Gastroesophageal sphincter (tissue), 4 donors: ENCODE results near the gene STX8. TPM values are rescaled to one million over a fixed set of nuclear protein-coding genes. Genes with fewer than 3 reads are reported as not detected.

ENCODE experiments used
- ATAC-seq: fragments of 150-250 bp; one replicate; pipeline ENCODE4 v1.9.1; 2016; ENCODE audit warnings: mild to moderate bottlenecking, moderate library complexity
- H3K27ac ChIP-seq, 4 donors: fragments of 200-600 bp; sonication (generic) in 3 of 4; 1 replicate in 3 of 4; 2 replicates in 1 of 4; pipeline ENCODE4 v1.5.1; 2016 to 2019
- H3K27me3 ChIP-seq: fragments of 200-600 bp; sonication (generic); one replicate; pipeline ENCODE4 v1.5.1; 2019
- H3K36me3 ChIP-seq, 2 donors: fragments of 200-600 bp; sonication (generic); one replicate each; pipeline ENCODE4 v1.5.1; 2019; ENCODE audit warnings: control low read depth in 1 of 2
- H3K4me1 ChIP-seq, 3 donors: fragments of 200-600 bp; sonication (generic); 1 replicate in 2 of 3; 2 replicates in 1 of 3; pipeline ENCODE4 v1.5.1; 2016 to 2019; ENCODE audit warnings: control low read depth in 2 of 3
- H3K4me3 ChIP-seq, 2 donors: fragments of 200-600 bp; sonication (generic); one replicate each; pipeline ENCODE4 v1.5.1; 2019; ENCODE audit warnings: mild to moderate bottlenecking in 1 of 2, moderate library complexity in 1 of 2
- H3K9me3 ChIP-seq, 3 donors: fragments of 200-600 bp; sonication (generic); one replicate each; pipeline ENCODE4 v1.5.1; 2017 to 2019; ENCODE audit warnings: control low read depth in 2 of 3
- EP300 ChIP-seq: sonication (generic); formaldehyde crosslinking; IDR thresholded peaks from one replicate; pipeline ENCODE4 v1.6.1; 2017; ENCODE audit warnings: antibody characterized with exemption, mild to moderate bottlenecking
- POLR2A ChIP-seq, 2 donors: fragments of 450-650 bp; IDR thresholded peaks; one replicate each; pipeline ENCODE4 v1.6.1; 2017; ENCODE audit warnings: antibody characterized with exemption in 2 of 2, mild to moderate bottlenecking in 2 of 2, moderate library complexity in 1 of 2
- POLR2AphosphoS5 ChIP-seq: sonication (generic); formaldehyde crosslinking; IDR thresholded peaks from one replicate; pipeline ENCODE4 v1.6.1; 2017; ENCODE audit warnings: antibody characterized with exemption
- WGBS, 2 donors: methylation state at CpG; one replicate each; pipeline ENCODE4 v1.1.5; 2018; ENCODE audit warnings: low coverage in 1 of 2; 5-methylcytosine and 5-hydroxymethylcytosine counted together
- total RNA-seq, 4 donors: library from RNA; depleted of rRNA; stranded (reverse); fragments of >200 nt; gene quantifications; one replicate each; pipeline ENCODE4 v1.1.0, GENCODE V29; 2016
- TF ChIP-seq, protein P1 (sequence below), 4 experiments: fragments of 200-600 bp in 2 of 4; fragments of 450-650 bp in 2 of 4; sonication (generic) in 1 of 4; IDR thresholded peaks; one replicate each; pipeline ENCODE4 v1.5.1; 2017 to 2019; ENCODE audit warnings: antibody characterized with exemption in 4 of 4, mild to moderate bottlenecking in 2 of 4, moderate library complexity in 2 of 4

The STX8 gene
- total RNA-seq, 4 donors from 2014 or later, result 67.9 to 106 (median 87.1) TPM

DNA sequence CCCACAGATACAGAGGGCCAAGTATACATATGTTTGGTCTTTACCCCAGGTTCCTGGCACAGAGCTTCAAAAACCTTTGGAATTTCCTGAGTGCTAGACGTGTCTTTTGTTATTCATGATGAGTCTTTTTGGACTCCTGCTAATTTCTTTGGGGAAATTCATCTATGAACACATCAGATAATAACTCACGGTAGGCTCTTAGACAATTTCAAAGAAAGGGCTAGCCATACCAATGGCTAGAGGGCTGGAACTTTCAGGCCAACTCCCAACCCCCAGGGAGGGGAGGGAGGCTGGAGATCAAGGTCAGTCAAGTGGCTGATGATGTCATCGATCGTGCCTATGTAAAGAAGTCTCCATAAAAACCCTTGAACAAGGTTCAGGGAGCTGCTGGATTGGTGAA, 101.9 kb downstream of the STX8 start:
- H3K9me3 ChIP-seq, result no peaks in the 10 kb centered on the region
- H3K4me1 ChIP-seq, result peaks cover 0 to 27% (median 0%) of the 10 kb centered on the region in 3 donors
- WGBS, 2 donors, result 72 to 83% methylated on average over 2 to 4 of the region's 4 CpGs
- no peak for TF ChIP-seq POLR2A (IDR thresholded peaks at IDR 0.05)
- TF ChIP-seq POLR2AphosphoS5, result no peak
- TF ChIP-seq, protein P1, sequence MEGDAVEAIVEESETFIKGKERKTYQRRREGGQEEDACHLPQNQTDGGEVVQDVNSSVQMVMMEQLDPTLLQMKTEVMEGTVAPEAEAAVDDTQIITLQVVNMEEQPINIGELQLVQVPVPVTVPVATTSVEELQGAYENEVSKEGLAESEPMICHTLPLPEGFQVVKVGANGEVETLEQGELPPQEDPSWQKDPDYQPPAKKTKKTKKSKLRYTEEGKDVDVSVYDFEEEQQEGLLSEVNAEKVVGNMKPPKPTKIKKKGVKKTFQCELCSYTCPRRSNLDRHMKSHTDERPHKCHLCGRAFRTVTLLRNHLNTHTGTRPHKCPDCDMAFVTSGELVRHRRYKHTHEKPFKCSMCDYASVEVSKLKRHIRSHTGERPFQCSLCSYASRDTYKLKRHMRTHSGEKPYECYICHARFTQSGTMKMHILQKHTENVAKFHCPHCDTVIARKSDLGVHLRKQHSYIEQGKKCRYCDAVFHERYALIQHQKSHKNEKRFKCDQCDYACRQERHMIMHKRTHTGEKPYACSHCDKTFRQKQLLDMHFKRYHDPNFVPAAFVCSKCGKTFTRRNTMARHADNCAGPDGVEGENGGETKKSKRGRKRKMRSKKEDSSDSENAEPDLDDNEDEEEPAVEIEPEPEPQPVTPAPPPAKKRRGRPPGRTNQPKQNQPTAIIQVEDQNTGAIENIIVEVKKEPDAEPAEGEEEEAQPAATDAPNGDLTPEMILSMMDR (IDR thresholded peaks at IDR 0.05), result no peak
- TF ChIP-seq EP300, result no peak
- H3K36me3 ChIP-seq, result no peaks in the 10 kb centered on the region
- no peaks in the 10 kb centered on the region for H3K27me3 ChIP-seq
- H3K4me3 ChIP-seq, result no peak overlapping the region
- H3K27ac ChIP-seq, result no peak overlapping the region
- ATAC-seq, result no peak

DNA sequence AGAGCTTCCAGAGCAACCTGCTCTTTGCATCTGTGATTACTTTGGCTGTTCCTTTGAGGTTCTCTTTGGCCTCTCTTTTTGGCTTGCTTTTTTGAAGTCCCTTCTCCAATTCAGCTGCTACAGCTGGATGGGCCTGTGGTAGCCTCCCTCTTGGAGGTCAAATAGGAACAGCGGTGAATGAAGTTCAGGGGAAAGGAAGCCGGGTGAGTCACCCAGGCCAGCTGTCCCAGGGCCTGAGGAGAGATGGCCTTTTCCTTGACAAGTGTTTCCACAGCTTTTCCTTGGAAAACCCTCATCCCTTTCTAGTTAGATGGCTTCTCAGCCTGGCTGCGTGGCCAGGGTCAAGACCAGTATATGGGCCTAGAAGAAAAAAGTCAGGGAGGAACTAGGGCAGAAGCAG, 103.1 kb downstream of the STX8 start:
- Histone ChIP-seq H3K36me3 (no peaks in the 10 kb centered on the region), H3K27ac (no peak overlapping the region), H3K4me1 (peaks cover 0 to 39% (median 0%) of the 10 kb centered on the region in 3 donors), H3K27me3 (no peaks in the 10 kb centered on the region), H3K9me3 (no peaks in the 10 kb centered on the region), H3K4me3 (no peak overlapping the region)
- ATAC-seq, result peak; percentile 71
- 82 to 88% methylated on average over 1 to 3 of the region's 3 CpGs for WGBS, 2 donors
- TF ChIP-seq, protein P1 (IDR thresholded peaks at IDR 0.05), result no peak
- TF ChIP-seq POLR2A (IDR thresholded peaks at IDR 0.05), result no peak
- TF ChIP-seq POLR2AphosphoS5, result peak; percentile 38
- no peak for TF ChIP-seq EP300

DNA sequence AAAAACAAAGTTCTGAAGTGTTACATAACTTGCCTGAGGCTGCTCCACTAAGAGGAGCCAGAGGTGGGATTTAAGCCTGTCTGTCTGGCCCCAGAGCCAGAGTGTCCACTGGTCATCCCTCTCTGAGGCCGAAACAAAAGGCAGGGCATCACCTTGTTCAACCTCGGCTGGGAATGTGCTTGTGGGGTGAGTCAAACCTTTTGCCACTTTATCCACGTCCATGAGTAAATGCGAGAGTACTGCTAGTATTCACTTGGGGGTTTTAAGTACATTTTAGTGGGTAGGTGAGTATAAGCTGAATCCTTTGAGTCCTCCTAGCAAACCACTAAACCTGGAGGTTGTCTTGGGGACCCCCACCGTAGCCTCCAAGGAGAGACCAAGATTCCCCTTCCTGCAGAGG, 103.5 kb downstream of the STX8 start:
- TF ChIP-seq, protein P1 (IDR thresholded peaks at IDR 0.05), result no peak
- TF ChIP-seq POLR2A (IDR thresholded peaks at IDR 0.05), result no peak
- TF ChIP-seq EP300, result no peak
- no peak for TF ChIP-seq POLR2AphosphoS5
- Histone ChIP-seq H3K27ac (no peak overlapping the region), H3K4me3 (no peak overlapping the region), H3K36me3 (no peaks in the 10 kb centered on the region), H3K4me1 (peaks cover 0 to 43% (median 0%) of the 10 kb centered on the region in 3 donors), H3K27me3 (no peaks in the 10 kb centered on the region), H3K9me3 (no peaks in the 10 kb centered on the region)
- 80% methylated on average over 1 of the region's 5 CpGs; no CpG with 5 or more reads in 1 of the 2 donors for WGBS, 2 donors
- no peak for ATAC-seq

DNA sequence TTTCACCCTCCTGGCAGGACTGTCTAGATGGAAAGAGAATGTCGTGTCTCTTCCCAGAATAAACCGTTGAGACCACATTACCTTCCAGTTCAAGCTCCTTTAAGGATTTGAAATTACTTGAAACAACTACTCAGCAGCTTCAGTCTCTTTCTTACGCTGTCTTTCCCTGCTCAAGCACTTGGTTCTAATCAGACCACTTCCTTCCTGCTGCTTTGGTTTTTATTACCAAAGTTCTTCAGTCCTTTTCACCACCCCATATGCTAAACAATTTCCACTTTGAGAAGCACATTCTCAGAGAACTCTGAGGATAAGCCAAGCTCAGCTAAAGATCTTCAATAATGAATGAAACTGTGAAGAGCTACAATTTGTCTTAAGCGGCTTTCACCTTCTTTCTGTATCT, 105.4 kb downstream of the STX8 start:
- Histone ChIP-seq H3K36me3 (no peaks in the 10 kb centered on the region), H3K9me3 (no peaks in the 10 kb centered on the region), H3K27me3 (no peaks in the 10 kb centered on the region), H3K27ac (peak overlapping the region in 2 of 4 donors; percentile 32 to 37), H3K4me3 (no peak overlapping the region), H3K4me1 (peaks cover 0 to 63% (median 0%) of the 10 kb centered on the region in 3 donors)
- TF ChIP-seq POLR2A (IDR thresholded peaks at IDR 0.05), result no peak
- no peak for TF ChIP-seq POLR2AphosphoS5
- TF ChIP-seq, protein P1 (IDR thresholded peaks at IDR 0.05), result no peak
- no peak for TF ChIP-seq EP300
- WGBS, 2 donors, result 48 to 78% methylated on average over 4 of the region's 4 CpGs
- no peak for ATAC-seq

DNA sequence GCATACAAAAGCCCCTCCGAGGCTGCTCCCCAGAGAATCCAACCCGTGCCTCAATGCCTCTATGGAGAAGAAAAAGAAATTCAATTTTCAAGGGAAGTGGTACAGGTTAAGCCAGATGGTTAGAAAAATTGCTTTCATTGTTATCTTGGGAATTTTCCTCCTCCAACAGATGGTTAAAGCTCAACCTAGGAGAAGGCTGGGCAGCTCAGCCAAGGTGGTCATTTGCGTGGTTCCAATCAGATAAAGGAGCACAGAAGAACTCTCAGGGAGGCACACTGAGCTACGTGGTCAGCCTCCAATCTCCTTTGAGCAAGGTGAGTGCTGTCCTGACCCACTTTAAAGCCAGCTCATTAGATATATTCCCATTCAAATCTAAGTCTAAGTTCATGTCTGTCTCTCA, 106.7 kb downstream of the STX8 start:
- H3K4me3 ChIP-seq, result no peak overlapping the region
- WGBS, 2 donors, result 94 to 98% methylated on average over 2 to 4 of the region's 4 CpGs
- H3K27me3 ChIP-seq, result no peaks in the 10 kb centered on the region
- peaks cover 0 to 75% (median 2%) of the 10 kb centered on the region in 3 donors for H3K4me1 ChIP-seq
- H3K36me3 ChIP-seq, result no peaks in the 10 kb centered on the region
- H3K27ac ChIP-seq, result peak overlapping the region in 3 of 4 donors; percentile 29 to 49 (median 37)
- ATAC-seq, result no peak
- TF ChIP-seq, protein P1 (IDR thresholded peaks at IDR 0.05), result no peak
- TF ChIP-seq POLR2A (IDR thresholded peaks at IDR 0.05) (no peak), EP300 (no peak), POLR2AphosphoS5 (no peak)
- no peaks in the 10 kb centered on the region for H3K9me3 ChIP-seq
